ACC112 (cell line): ENCODE results near the gene RNF220.
A peak's percentile ranks its signal among the peaks of the same experiment; 100 is the strongest.

ENCODE experiments used
- H2AFZ ChIP-seq: fragments of 200-600 bp; sonication (generic); one replicate; pipeline ENCODE4 v1.6.0; 2017; ENCODE audit warnings: antibody characterized with exemption, low read length; ENCODE audit not compliant: unreplicated experiment
- H3K27ac ChIP-seq: fragments of 200-600 bp; sonication (generic); 2 replicates; pipeline ENCODE4 v1.5.1; 2014; ENCODE audit warnings: low read depth, mild to moderate bottlenecking, antibody characterized with exemption, low read length, moderate library complexity
- H3K27me3 ChIP-seq: fragments of 200-600 bp; sonication (generic); 2 replicates; pipeline ENCODE4 v1.6.1; 2014; ENCODE audit warnings: mild to moderate bottlenecking, antibody characterized with exemption, low read length, moderate library complexity, mixed read lengths; ENCODE audit not compliant: insufficient read depth
- H3K36me3 ChIP-seq: fragments of 200-600 bp; sonication (generic); 2 replicates; pipeline ENCODE4 v1.6.1; 2016; ENCODE audit warnings: mild to moderate bottlenecking, antibody characterized with exemption, low read length, moderate library complexity, mixed read lengths; ENCODE audit not compliant: insufficient read depth
- H3K4me1 ChIP-seq: fragments of 200-600 bp; sonication (generic); one replicate; pipeline ENCODE4 v1.6.1; 2016; ENCODE audit warnings: low read length, mixed read lengths; ENCODE audit not compliant: insufficient read depth, unreplicated experiment, control insufficient read depth
- H3K4me3 ChIP-seq: fragments of 200-600 bp; sonication (generic); 2 replicates; pipeline ENCODE4 v1.5.1; 2014; ENCODE audit warnings: mild to moderate bottlenecking, low read depth, low read length
- H3K79me2 ChIP-seq: fragments of 200-600 bp; sonication (generic); one replicate; pipeline ENCODE4 v1.6.0; 2016; ENCODE audit warnings: low read length; ENCODE audit not compliant: control insufficient read depth, unreplicated experiment, insufficient read depth

The RNF220 gene

DNA sequence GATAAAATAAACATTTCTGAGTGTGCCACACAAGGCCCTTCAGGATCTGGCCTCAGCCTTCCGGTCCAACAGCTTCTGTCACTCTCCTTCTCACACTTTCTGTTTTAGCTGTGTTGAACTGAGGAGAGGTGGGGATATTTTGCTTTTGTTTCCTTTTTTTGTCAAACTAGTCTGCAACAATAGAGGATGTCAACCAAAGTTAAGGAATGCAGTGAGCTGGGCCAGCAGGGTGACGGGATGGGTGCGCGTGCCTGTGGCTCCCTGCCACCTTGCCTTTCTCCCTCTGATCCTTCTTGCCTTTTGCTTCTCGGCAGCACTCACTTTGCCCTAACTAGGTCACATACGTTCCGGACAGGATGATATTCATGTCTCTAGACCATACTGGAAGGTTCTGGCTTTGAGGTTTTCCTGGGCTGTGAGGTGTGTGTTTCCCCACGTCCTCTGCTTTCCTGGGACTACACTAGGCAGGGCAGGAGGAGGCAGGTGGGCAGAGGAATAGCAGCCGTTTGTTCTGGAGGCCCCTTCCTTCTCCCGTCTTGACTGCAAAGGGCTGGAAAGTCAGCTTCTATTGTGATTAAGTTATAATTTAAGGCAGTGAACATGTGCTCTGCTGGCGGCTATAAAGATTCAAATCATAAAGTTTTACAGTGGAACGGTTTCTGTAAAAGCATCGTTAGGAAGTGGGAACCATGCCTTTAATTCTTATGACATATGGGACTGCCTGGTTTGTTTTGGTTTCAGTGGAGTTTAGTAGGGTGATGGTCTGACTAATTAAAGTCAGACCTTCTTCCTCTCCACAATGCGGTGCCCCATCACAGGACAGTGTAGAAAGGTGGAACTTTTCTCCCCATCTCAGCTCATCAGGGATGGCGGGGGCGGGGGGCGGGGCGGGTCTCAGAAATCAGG is 67.8 kb downstream of the RNF220 start:
- Histone ChIP-seq H2AFZ (no peak overlapping the region), H3K79me2 (no peaks in the 10 kb centered on the region), H3K4me1 (no peaks in the 10 kb centered on the region), H3K27me3 (peaks cover 31% of the 10 kb centered on the region), H3K27ac (no peak overlapping the region), H3K4me3 (no peak overlapping the region), H3K36me3 (no peaks in the 10 kb centered on the region)

DNA sequence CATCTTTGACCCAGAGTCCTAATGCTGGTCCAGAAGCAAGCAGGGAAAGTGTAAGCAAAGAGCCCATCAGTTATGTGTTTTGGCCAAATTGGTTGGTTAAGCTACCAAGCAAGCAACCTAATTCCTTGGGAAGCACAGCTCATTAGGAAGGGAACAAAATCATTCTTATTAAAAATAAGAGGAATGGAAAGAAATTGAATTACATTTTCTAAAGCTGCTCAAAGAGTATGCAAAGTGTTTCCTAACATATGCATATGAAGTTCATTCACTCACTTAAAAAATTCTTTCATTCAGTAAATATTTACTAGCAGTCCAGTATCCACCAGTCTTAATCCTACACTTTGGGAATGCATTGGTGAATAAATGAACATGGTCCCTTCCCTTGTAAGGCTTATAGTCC is 71.8 kb downstream of the RNF220 start:
- H3K4me1 ChIP-seq, result no peaks in the 10 kb centered on the region
- no peak overlapping the region for H3K4me3 ChIP-seq
- H3K27ac ChIP-seq, result no peak overlapping the region

DNA sequence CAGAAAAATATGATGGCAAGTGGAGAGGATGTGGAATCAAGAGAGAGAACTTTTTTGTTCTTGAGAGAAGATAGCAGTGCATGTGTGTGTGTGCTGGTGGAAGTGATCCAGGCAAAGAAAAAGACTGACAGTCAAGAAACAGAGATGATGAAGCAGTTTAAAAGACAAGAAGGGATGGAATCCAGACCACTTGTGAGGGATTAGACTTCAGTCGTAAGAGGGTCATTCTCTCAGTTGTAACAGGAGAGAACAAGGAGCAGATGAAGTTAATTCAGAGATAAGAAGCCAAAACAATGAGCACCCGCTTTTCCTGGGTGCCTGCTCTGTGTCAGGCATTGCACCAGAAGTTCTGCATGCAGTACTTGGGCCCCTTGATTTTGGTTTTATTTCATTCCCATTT is 76.6 kb downstream of the RNF220 start:
- Histone ChIP-seq H3K27me3 (no peaks in the 10 kb centered on the region), H3K27ac (no peak overlapping the region), H3K4me1 (peaks cover 28% of the 10 kb centered on the region)

More for the DNA sequence above, 71.8 kb downstream of the RNF220 start:
- Histone ChIP-seq H3K79me2 (no peaks in the 10 kb centered on the region), H3K36me3 (no peaks in the 10 kb centered on the region), H3K27me3 (peaks cover 3% of the 10 kb centered on the region; the same call in 1 of the 2 replicates), H2AFZ (no peak overlapping the region)

DNA sequence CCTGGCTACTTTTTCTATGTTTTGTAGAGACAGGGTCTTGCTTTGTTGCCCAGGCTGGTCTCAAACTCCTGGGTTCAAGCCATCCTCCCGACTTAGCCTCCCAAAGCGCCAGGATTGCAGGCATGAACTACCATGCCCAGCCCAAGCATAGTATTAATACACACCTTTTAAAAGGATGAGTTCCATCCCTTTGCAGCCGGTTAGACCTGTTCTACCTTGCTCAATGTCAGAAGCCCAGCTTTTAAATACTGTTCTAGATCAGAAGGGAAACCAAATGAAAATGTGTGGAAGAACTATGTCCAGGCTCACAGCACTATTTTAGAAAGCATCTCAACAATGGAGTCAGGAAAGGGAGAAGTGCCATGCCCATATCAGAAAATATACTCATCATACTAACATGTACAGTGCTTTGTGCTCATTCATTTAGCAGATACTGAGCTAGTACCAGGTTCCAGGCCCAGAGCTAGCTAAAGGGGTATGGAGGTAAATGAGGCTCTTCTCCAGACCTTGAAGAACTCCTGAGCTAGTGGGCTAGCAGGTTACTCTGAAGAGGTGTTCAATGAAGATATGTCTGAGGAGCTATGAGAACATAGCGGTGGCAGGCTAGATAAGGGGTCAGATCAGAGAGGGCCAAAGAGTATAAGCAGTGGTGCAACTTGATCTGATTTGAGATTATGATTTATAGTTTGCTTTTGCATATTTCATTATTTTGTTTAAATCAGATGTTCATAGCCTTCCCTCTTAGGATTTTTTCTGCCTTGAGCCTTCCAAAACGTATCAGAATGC is 78.2 kb downstream of the RNF220 start:
- Histone ChIP-seq H3K79me2 (no peaks in the 10 kb centered on the region), H2AFZ (no peak overlapping the region), H3K4me3 (no peak overlapping the region), H3K27ac (no peak overlapping the region), H3K36me3 (no peaks in the 10 kb centered on the region), H3K27me3 (no peaks in the 10 kb centered on the region), H3K4me1 (peaks cover 30% of the 10 kb centered on the region)

More for the DNA sequence above, 76.6 kb downstream of the RNF220 start:
- Histone ChIP-seq H2AFZ (no peak overlapping the region), H3K79me2 (no peaks in the 10 kb centered on the region), H3K4me3 (no peak overlapping the region), H3K36me3 (no peaks in the 10 kb centered on the region)

DNA sequence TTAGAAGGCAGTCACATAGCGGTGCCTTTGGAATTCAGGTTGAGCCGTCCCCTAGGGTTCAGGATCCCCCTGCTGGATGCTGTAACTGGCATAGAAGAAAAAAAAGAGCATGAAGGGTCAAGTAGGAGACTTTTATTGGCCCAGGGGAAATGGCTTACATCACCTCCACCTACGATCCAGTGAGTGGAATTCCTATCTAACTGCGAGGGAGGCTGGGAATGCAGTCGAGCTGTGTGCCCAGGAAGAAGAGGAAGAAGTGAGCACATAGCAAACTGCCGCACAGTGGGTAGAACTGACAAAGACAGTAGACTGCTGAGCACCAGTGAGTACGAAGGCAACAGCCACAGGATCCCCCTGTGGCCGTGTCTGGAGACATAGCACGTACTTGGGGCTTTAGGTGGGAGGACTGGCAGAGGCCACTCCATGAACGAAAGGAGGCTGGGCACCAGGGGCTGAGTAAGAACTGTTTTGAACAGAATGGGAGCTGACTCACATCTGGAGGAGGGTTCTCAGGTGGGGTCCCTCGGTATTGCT is 79.2 kb downstream of the RNF220 start:
- H2AFZ ChIP-seq, result no peak overlapping the region
- no peak overlapping the region for H3K4me3 ChIP-seq
- no peaks in the 10 kb centered on the region for H3K79me2 ChIP-seq
- no peaks in the 10 kb centered on the region for H3K36me3 ChIP-seq
- H3K4me1 ChIP-seq, result peaks cover 30% of the 10 kb centered on the region
- H3K27ac ChIP-seq, result peak overlapping the region; percentile 93
- H3K27me3 ChIP-seq, result no peaks in the 10 kb centered on the region

DNA sequence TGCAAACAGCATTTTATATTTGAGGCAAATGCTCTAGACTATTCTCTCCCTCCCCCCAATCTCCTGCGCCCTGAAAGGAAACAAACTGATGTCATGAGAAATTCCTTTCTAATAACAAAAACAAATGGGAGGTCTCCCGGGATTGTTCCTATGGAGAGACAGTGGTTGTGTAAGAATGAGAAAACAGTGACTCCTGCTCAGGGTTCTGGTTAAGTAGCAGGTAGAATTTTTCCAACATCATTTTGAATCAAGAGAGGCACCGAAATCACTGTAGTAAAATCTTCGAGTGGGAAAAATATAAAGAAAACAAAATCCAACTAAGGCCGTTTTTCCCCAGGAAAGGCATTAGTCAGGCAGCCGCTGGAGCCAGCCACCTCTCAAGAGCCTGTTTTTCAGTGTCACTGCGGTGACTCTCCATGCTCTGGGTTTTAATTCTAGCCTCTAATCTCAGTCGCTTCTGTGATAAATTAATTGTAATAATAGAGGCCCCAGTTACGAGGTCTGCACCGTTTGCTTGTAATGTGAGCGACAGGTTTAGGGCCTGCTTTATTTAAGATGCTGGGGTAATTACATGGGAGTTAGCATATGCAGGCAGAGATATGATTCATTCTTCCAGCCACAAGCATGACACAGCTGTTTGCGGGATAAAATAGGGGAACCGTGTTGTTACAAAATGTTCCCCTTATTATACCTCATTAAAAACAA is 80.3 kb downstream of the RNF220 start:
- peak overlapping the region; percentile 93 for H3K27ac ChIP-seq
- no peaks in the 10 kb centered on the region for H3K27me3 ChIP-seq
- no peaks in the 10 kb centered on the region for H3K79me2 ChIP-seq
- peaks cover 30% of the 10 kb centered on the region for H3K4me1 ChIP-seq
- H3K4me3 ChIP-seq, result peak overlapping the region; percentile 45
- H2AFZ ChIP-seq, result peak overlapping the region; percentile 47
- no peaks in the 10 kb centered on the region for H3K36me3 ChIP-seq

DNA sequence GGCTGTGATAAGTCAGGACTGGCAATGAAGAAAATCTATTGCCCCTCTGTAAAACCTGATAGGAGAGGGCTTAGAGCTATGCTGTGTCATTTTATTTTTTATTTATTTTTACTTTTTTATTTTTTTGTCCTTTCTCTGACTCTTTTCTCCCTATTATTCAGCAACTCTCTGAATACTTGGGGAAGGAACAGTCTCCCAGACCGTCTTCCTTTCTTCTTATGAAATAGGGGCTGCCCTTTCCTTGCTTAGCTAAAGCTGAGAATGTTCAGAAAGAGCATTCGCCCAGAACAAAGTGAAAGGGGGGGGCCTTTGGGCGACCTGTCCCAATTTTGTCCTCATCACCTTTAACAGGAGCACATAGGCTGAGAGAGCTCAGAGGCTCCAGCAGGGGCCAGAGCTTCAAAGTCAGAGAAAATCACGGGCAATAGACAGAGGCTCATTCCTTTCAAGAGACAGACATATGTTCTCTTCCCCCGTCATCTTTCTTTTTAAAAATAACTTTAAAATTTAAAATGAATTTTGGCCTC is 80.9 kb downstream of the RNF220 start:
- H3K4me3 ChIP-seq, result no peak overlapping the region; the same call in 1 of the 2 replicates

DNA sequence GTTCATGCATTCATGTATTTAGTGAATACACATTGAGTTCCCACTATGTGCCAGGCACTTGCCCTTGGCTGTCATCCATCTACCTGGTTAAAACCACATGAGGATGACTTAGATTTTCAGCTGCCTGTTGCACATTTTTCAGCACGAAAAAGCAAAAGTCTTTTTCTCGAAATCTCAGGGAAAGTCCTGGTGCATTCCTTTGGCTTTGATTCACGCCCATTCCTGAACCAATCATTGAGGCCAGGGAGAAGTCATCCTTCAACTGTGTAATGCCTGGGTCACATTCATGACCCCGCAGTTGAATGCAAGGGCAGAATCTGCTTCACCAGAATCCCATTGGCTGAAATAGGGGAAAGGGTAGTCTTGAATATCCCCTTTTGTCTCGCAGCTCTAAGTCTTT is 84.4 kb downstream of the RNF220 start:
- Histone ChIP-seq H3K79me2 (no peaks in the 10 kb centered on the region), H3K27ac (no peak overlapping the region), H2AFZ (no peak overlapping the region)

More for the DNA sequence above, 80.9 kb downstream of the RNF220 start:
- H3K27ac ChIP-seq, result peak overlapping the region; percentile 93
- H3K79me2 ChIP-seq, result no peaks in the 10 kb centered on the region
- H3K27me3 ChIP-seq, result no peaks in the 10 kb centered on the region
- H2AFZ ChIP-seq, result peak overlapping the region; percentile 66
- H3K36me3 ChIP-seq, result no peaks in the 10 kb centered on the region
- peaks cover 30% of the 10 kb centered on the region for H3K4me1 ChIP-seq

DNA sequence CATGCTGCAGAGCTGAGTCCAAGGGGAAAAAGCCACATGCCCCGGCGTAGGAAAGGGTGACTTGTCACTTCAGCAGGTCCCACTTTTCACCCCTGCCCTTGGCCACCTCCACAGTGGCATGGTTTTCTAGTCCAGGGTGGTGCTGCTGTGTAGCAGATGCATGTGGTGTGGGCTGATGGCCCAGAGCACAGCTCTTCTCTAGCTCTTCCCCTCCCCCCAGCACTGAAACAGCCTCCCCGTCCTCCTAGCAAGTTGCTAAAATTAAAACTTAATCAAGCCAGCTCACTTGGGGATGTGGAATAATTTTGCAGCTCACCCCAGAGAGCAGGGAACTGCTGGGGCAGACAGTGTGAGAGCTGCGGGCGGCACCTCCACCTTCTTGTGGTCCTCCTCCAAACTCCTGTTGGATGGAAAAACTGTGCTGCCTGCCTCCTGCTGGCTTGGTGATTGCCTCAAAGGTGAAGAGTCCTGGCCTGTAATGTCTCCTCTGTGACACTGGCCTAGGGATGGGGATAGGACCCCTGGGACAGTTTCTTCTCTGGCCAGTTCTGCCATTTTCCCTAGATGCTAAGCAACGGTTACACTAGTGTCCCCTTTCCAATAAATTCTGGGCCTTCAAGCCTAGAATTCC is 91.6 kb downstream of the RNF220 start:
- Histone ChIP-seq H3K27me3 (peaks cover 43% of the 10 kb centered on the region), H3K4me1 (no peaks in the 10 kb centered on the region), H3K79me2 (no peaks in the 10 kb centered on the region), H3K36me3 (no peaks in the 10 kb centered on the region), H3K27ac (no peak overlapping the region), H3K4me3 (no peak overlapping the region), H2AFZ (no peak overlapping the region)

More for the DNA sequence above, 84.4 kb downstream of the RNF220 start:
- Histone ChIP-seq H3K36me3 (no peaks in the 10 kb centered on the region), H3K4me1 (peaks cover 21% of the 10 kb centered on the region), H3K27me3 (no peaks in the 10 kb centered on the region), H3K4me3 (no peak overlapping the region)
